C4-2B (cell line): ENCODE data around the gene ZNF765.

Experiments used
- ZFX ChIP-seq: fragments of 450-650 bp; IDR thresholded peaks from 2 replicates; pipeline ENCODE4 v1.6.1; 2017
- TF ChIP-seq, protein P1 (sequence below): fragments of 450-650 bp; conservative IDR thresholded peaks from 2 replicates; pipeline ENCODE4 v1.5.1; 2017; ENCODE audit warnings: mild to moderate bottlenecking

DNA sequence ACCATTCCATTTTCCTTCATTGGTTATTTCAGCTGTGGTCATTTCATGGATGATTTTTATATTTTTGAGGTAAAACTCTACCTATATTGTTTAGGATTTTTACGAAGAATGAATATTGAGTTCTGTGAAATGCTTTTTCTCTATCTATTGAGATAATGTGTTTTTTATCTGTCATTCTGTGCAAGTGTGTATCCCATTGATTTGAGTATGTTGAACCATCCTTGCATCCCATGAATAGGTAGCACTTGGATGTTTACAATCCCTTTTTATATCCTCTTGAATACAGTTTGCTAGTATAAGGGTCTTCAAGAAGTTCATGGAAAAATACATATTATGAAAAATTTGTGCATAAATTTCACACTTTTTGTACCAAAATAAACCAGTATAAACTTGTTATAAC, 39.2 kb upstream of the ZNF765 start:
- TF ChIP-seq, protein P1, sequence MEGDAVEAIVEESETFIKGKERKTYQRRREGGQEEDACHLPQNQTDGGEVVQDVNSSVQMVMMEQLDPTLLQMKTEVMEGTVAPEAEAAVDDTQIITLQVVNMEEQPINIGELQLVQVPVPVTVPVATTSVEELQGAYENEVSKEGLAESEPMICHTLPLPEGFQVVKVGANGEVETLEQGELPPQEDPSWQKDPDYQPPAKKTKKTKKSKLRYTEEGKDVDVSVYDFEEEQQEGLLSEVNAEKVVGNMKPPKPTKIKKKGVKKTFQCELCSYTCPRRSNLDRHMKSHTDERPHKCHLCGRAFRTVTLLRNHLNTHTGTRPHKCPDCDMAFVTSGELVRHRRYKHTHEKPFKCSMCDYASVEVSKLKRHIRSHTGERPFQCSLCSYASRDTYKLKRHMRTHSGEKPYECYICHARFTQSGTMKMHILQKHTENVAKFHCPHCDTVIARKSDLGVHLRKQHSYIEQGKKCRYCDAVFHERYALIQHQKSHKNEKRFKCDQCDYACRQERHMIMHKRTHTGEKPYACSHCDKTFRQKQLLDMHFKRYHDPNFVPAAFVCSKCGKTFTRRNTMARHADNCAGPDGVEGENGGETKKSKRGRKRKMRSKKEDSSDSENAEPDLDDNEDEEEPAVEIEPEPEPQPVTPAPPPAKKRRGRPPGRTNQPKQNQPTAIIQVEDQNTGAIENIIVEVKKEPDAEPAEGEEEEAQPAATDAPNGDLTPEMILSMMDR = no peak
- no peak for TF ChIP-seq ZFX
